Germinal center (tissue), 1 donor: ENCODE results near the gene HIRIP3.

ENCODE experiments used
- DNase-seq: peaks from one replicate; pipeline ENCODE4 v3.0.0; 2012; ENCODE audit warnings: mixed read lengths, low spot score

The HIRIP3 gene

GRCh38 chr16:29983420-29984136 lies 11.8 kb downstream of the HIRIP3 start:
- DNase-seq, result no peak

- DNase-seq, result no peak
Observed at GRCh38 chr16:29982560-29983419, 12.6 kb downstream of the HIRIP3 start.

DNA sequence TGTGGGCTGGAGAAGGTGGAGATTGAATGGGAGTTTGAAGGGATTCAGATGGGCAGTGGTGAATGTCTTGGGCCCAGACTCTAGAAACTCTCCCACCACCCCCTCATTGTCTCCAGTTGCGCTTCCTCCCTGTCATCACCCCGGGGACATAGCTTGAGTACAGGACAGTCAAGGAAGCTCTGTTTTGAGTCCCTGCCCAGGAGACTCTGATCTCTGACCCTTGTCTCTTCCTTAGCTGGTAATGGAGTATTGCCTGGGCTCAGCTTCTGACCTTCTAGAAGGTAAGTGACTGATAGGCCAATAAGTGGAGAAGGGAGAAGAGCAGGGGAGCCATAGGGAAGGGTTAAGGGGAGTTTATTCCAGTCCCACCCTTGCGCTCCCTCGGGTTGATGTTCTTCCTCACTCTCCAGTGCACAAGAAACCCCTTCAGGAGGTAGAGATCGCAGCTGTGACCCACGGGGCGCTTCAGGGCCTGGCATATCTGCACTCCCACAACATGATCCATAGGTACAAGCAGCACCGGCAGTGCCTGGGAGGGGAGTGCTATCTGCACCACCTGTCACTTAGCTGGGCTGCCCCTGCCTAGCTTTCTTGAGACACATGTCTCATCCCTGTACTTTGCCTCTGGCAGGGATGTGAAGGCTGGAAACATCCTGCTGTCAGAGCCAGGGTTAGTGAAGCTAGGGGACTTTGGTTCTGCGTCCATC lies 16.7 kb downstream of the HIRIP3 start:
- no peak for DNase-seq

DNA sequence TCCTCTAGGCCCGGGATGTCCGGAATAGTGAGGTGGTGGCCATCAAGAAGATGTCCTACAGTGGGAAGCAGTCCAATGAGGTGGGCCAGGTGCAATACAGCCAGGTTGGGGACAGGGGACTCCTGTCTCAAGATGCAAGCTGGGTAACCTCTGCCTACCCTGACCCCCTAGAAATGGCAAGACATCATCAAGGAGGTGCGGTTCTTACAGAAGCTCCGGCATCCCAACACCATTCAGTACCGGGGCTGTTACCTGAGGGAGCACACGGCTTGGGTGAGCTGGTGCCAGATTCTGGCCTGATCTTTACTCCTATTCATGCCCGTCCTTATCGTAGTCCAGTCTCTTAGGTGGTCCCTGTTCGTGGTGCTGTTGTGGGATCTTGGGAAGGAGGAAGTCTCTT lies 17.3 kb downstream of the HIRIP3 start:
- DNase-seq, result no peak

- no peak for DNase-seq
Observed at GRCh38 chr16:29977063-29977825, 18.2 kb downstream of the HIRIP3 start.

DNA sequence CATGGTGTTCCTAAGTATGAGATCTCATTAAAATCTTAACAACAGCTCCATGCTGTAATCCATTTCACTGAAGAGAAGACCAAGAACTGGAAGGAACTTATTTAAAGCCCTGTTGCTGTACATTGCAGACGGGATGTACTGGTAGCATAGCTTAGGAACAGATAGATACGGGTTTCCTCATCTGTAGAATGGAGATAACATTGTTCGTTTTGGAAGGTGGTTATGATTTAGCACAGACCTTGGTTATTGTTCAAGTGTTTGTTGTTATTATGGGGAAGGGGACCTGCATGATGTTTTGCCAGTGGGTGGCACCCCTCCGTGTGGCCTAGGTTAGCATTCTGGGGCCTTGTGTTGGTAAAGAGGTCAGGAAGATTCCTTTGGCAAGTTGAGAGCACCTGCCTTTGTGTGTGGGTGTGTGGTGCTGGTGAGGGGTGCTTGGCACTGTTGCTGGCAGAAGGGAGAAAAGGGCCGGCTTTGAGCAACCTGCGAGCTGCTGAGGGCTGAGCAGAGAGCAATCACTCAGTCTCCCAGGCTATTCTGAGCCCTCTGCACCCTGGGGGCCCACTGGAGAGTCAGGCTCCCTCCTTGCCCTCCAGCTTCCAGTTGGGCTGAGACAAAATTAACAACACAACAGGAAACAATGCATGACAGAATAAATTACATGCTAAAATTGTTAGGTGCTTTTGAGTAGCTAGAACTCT lies 19.5 kb downstream of the HIRIP3 start:
- no peak for DNase-seq

DNA sequence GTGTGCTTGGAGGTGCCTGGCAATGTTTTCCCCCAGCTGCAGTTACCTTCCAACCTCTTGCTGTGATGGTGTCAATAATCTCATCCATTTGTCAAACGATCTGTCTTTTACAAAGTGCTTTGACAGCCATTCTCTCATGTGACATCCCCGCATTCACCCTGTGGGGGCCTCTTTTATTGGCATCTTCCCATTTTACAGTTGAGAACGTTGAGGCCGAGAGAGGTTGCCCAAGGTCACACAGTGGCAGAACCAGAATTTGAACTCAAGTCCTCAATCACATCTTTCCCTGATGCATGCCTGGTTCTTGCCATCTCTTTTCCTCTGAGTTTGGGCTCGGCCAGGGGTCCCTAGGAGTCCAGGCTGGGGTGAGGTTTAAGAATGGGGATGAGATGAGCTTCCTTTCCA lies 20.3 kb downstream of the HIRIP3 start:
- no peak for DNase-seq

DNA sequence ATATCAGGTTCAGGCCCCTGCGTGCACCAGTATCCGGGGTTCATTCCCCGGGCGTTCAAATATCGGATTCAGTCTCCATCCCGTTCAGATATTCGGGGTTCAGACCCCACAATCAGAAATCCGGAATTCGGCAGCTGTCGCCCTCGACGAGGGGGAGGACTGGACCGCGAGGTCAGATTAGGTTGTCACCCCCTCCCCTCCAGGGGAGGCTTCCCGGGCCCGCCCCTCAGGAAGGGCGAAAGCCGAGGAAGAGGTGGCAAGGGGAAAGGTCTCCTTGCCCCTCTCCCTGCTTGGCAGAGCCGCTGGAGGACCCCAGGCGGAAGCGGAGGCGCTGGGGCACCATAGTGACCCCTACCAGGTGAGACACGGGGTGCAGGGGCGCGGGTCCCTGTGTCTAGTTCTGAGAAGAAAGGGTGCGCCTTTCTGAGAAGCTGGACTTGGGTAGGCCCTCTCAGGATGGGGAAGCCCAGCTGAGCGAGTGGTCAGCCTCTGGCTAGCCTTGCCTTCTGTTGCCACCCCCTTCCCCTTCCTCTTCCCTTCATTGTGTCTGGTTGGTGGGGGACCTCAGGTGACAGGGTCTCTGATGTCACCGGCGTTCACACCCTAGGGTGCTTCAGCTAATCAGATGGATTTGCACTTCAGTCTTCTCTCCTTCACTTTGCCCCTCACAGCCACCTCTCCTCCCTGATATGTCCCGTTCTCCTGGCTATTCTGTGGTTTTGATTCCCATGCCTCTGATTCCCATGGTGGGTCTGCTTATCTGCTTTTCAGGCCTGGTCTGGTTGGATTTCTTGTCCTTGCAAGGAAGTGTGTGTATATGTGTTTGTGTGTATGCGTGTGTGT lies 20.9 kb downstream of the HIRIP3 start:
- DNase-seq, result peak; percentile 18

GRCh38 chr16:29973384-29974246 lies 21.8 kb downstream of the HIRIP3 start, which contains the start of gene TAOK2:
TSS of gene TAOK2 (plus strand) at chr16:29973868. CDS start at chr16:29977773, 3,905 bp downstream.
- peak; percentile 100 for DNase-seq

GRCh38 chr16:29972992-29973383 lies 22.4 kb downstream of the HIRIP3 start:
- no peak for DNase-seq

GRCh38 chr16:29972500-29972899 lies 22.9 kb downstream of the HIRIP3 start:
- DNase-seq, result no peak

GRCh38 chr16:29971304-29971703 lies 24.1 kb downstream of the HIRIP3 start:
- no peak for DNase-seq

GRCh38 chr16:29968205-29968604 lies 27.2 kb downstream of the HIRIP3 start:
- no peak for DNase-seq

DNA sequence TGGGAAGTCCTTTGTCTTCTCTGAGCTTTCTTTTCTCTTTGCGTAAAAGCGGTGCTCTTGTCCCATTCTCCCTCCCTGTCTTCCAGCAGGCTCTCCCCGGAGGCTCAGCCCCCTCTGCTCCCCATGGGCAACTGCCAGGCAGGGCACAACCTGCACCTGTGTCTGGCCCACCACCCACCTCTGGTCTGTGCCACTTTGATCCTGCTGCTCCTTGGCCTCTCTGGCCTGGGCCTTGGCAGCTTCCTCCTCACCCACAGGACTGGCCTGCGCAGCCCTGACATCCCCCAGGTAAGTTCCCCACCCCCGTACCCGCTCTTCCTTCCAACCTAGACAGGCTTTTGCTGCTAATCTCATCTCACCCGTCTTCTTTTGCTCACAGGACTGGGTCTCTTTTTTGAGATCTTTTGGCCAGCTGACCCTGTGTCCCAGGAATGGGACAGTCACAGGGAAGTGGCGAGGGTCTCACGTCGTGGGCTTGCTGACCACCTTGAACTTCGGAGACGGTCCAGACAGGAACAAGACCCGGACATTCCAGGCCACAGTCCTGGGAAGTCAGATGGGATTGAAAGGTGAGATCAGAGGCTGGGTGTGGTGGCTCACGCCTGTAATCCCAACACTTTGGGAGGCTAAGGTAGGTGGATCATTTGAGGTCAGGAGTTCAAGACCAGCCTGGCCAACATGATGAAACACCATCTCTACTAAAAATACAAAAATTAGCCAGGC lies 32.2 kb downstream of the HIRIP3 start:
- DNase-seq, result no peak

GRCh38 chr16:29962344-29962994 lies 32.9 kb downstream of the HIRIP3 start:
- DNase-seq, result peak; percentile 52

GRCh38 chr16:29961479-29962343 lies 33.7 kb downstream of the HIRIP3 start, which contains the start of gene TMEM219:
TSS of gene TMEM219 (plus strand) at chr16:29962079. CDS start at chr16:29963144, 1,065 bp downstream.
- peak; percentile 98 for DNase-seq

DNA sequence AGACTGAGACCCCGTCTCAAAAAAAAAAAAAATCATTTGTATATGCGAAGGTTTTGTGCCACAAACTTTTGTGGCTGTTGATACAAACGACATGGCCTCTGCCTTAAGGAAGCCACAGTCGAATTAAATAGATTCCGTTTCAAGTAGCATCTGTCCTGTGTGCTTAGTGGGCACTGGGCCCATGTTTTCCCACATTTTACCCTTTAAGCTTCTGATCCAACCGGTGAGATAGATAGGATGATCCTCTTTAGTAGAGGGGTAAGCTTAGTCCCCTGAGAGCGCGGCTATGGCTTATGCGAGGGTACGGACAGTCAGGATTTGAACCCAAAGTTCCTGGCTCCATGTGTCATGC lies 34.3 kb downstream of the HIRIP3 start:
- DNase-seq, result no peak
